Fibroblast of pulmonary artery (primary cell): ENCODE data around the gene AFF3.
A peak's percentile ranks its signal among the peaks of the same experiment; 100 is the strongest.
"Not testable (repeated sequence)": the region's sequence is repeated elsewhere in the genome, so short reads cannot be mapped to it uniquely, and the experiment has no call there.

Source experiments
- DNase-seq: peaks from one replicate; pipeline ENCODE4 v3.0.0-alpha.2; 2010; ENCODE audit warnings: low read depth
- H3K4me3 ChIP-seq: replicated peaks from 2 replicates; pipeline ENCODE4 v1.5.1; 2011; ENCODE audit warnings: low read depth, mild to moderate bottlenecking, control low read depth, low read length, moderate library complexity
- CTCF ChIP-seq: IDR thresholded peaks from 2 replicates; pipeline ENCODE4 v1.5.1; 2011; ENCODE audit warnings: mild to moderate bottlenecking, control low read depth, low read length, inconsistent platforms; ENCODE audit errors: missing control alignments

AFF3 gene

GRCh38 chr2:99672766-99673350 is 469.5 kb downstream of the AFF3 start:
- no peak overlapping the region for H3K4me3 ChIP-seq
- TF ChIP-seq CTCF, result no peak
- no peak for DNase-seq

- H3K4me3 ChIP-seq, result no peak overlapping the region
- TF ChIP-seq CTCF, result no peak
- no peak for DNase-seq
Measured at GRCh38 chr2:99670768-99671734, 471.3 kb downstream of the AFF3 start.

GRCh38 chr2:99666256-99666655 is 476.1 kb downstream of the AFF3 start:
- DNase-seq, result no peak
- H3K4me3 ChIP-seq, result no peak overlapping the region
- no peak for TF ChIP-seq CTCF

- no peak for DNase-seq
- no peak for TF ChIP-seq CTCF
- H3K4me3 ChIP-seq, result no peak overlapping the region
Measured at GRCh38 chr2:99663641-99664040, 478.7 kb downstream of the AFF3 start.

- H3K4me3 ChIP-seq, result no peak overlapping the region
- DNase-seq, result peak; percentile 45
- no peak for TF ChIP-seq CTCF
Measured at GRCh38 chr2:99662761-99663341, 479.5 kb downstream of the AFF3 start.

- H3K4me3 ChIP-seq, DNase-seq: not testable (repeated sequence)
Measured at GRCh38 chr2:99661761-99662160, 480.6 kb downstream of the AFF3 start.

GRCh38 chr2:99660616-99661406 is 481.6 kb downstream of the AFF3 start:
- no peak for TF ChIP-seq CTCF
- no peak overlapping the region for H3K4me3 ChIP-seq
- no peak for DNase-seq
